GM21515 (cell line): ENCODE measurements around the gene PRTFDC1.

ENCODE experiments used
- ATAC-seq: cut with Tn5 transposase; IDR thresholded peaks from one replicate; pipeline ENCODE4 v1.9.1; 2021; ENCODE audit not compliant: unreplicated experiment

PRTFDC1 gene

DNA sequence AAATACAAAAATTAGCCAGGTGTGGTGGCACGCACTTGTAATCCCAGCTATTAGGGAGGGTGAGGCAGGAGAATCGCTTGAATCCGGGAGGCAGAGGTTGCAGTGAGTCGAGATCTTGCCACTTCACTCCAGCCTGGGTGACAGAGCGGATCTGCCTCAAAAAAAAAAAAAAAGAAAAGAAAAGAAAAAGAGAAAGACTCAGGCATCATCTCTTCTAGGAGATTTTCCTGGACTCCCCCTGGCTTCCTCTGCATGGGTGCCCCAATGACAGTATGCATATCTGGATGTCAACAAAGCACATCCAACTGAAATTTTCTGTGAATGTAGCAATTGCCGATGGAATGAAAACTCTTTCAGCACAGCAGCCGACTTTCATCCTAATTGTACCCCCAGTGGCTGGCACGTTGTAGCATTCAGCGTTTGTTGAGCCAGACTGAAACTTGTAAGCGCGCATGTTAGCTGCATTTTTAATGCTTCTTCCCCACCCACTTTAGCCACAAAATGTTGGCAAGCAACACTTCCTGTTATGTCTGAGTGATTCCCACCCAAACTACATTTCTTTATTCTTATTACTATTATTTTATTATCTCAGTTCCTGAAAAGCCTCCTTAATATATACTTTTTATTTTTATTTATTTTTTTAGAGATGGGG lies 70.2 kb downstream of the PRTFDC1 start:
- no peak for ATAC-seq

- no peak for ATAC-seq
Observed at GRCh38 chr10:24879861-24880260, 72.5 kb downstream of the PRTFDC1 start.

DNA sequence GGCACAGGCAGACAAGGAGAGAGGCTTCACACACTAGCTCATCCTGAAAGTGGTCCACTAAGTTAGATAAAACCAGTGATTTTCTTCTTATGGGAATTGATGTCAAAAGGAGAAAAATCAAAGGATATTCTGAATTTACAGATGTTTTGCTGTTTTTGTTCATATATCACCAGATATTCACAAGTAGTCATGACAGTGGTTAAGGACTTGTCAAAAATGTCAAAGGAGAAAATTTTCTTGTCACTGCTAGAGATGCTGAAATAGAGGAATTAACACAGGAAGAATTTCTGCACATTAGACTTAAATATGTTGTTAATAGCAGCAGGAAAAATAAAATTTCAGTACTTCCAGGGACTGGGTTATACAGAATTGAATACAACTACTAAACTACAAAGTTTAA lies 78.3 kb downstream of the PRTFDC1 start:
- ATAC-seq, result no peak

DNA sequence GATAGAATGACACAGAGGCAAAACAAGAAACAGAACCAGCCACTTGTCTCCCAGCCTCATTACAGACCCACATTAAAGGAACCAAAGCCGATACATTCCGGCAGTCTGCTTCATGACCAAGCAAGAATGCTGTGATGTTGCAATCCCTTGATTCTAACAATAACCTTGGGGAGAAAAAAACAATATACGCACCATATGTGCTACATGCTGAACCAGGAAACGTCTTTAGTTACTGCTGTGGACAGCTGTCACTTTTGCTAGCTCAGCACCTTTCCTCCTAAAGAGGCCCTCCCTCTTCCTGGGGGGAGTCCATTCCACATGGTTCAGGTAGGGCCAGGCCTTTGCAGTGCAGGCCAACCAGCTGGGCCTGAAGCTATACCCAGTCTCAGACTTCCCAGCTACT lies 79.1 kb downstream of the PRTFDC1 start:
- no peak for ATAC-seq

GRCh38 chr10:24872790-24873182 lies 79.6 kb downstream of the PRTFDC1 start:
- no peak for ATAC-seq

GRCh38 chr10:24872049-24872789 lies 80.2 kb downstream of the PRTFDC1 start:
- no peak for ATAC-seq

DNA sequence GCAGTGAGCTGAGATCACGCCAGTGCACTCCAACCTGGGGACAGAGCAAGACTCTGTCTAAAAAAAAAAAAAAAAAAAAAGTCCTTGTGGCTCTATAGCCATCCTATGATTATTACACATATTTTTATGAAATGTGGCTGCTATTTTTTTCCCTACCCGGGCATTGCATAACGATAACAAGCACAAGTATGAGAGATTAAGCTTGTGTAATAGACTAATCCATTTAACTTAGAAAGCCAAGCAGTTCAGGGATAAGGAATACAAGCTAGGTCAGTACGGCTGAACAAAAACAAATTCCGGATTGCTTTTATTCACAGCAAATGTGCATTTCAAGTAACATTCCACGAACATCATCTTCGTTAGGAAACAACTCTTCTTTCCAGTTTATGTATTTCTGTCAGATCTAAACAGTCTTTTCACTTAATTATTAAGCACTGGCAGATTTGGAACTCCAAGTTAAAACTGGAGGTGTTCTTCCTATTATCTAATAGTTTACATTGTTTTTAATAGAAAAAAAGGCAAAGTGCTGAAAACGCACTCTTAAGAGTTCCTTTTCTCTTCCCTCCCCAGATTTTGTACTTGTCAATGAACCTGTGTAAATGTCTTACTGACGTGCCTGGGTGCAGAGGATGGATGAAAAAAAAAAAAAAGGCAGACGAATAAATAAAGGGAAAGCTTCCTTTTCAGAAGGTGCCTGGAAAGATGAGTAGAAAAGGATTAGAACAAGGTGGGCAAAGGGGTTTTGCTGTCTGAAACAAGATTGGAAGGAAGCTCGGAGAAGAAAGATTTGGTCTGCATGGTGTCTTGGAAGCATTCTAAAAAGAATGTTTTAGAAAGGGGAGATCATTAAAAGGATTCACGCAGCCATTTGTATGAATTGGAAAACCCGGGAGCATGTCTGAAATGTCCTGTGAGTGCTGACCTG lies 81.1 kb downstream of the PRTFDC1 start:
- ATAC-seq, result no peak

DNA sequence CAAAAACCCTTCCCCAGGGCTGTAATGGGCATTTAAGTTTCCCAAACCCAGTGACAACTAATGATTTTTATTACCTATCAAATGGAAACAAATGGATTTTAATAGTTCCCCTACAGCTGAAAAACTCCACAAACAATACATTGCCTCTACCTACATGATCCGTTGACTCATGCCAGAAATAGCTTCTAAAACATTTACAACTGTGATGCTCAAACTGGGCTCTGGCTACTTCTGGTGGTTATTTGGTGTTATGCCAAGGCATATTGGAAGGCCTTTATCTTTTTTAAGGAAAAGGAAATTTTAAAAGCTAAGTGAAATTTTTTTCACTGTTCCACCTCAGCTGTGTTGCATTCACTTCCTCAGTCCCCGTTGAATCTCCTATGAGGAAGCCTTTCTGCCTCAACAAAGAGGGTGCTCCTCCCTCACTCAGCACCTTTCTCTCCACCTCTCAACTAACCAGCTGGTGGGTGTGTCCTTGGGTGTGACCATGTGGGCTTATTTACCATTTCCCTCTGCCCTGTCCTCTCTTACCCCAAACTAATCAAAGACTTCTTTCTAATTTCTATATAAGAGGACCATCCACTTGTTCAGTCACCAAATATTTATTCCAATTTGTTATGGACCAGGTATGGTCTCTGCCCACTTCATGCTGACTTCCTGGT lies 82.9 kb downstream of the PRTFDC1 start:
- no peak for ATAC-seq

DNA sequence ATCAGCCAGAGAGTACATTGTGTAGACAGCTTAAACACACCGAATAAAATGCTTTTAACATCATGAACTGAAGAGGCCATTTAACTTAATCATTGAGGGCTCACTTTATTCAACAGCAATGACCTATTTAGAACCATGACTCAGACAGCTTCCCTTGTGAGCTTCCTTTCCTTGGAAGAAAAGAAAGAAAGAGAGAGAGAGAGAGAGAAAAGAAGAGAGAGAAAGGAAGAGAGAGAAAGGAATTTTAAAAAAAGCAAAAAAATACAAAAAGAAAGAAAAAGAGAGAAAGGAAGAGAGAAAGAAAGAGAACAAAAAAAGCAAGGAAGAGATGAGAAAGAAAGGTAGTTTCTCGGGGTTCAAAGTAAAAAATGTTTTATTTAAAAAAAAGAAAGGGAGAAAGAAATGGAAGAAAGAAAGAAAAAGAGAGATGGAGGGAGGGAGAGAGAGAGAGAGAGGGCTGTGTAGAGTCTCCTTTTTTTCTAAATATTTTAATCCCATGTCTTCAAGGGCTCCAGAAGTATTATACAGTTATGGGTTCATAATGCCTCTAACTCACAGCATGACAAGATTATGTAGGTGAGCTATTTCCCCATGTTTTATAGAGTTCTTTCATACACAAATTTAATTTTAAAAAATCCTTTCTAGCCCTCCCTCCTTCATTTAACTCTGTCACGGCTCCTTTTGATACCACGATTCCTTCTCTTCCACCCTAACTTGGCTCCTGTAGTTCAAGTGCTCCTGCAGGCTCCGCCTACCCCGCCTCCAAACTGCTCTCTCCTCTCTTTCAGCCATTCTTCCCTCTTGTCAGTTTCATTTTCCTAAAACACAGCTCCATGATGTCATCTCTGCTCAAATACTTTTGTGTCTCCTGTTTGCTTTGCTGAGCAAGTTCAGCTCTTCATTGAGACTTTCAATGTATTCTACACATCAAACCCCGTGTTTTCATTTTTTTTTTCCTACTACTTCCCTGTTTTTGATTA lies 85.5 kb downstream of the PRTFDC1 start:
- ATAC-seq, result no peak

DNA sequence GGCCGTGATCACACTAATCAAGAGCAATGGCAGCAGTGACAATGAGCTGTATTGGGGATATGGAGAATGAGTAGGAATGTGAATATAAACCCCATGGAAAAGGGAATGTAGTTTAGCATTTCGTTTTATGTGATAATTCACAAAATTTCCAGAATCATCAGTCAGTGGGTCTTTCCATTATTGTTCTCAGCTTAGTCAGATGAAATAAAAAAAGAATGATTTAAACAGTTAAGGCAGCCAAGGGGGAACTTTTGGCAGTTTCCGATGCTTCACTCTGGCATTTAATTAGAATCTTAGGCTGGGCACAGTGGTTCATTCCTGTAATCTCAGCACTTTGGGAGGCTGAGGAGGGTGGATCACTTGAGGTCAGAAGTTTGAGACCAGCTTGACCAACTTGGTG lies 86.6 kb downstream of the PRTFDC1 start:
- ATAC-seq, result no peak

DNA sequence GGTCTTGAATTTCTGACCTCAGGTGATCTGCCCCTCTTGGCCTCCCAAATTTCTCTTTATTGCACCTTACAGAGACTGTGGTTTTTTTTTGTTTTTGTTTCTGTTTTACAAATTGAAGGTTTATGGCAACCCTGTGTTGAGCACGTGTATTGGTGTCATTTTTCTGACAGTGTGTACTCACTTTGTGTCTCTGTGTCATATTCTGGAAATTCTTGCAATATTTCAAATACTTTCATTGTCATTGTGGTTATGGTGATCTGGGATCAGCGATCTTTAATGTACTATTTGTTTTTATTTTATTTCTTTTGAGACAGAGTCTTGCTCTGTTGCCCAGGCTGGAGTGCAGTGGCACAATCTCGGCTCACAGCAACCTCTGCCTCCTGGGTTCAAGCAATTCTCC lies 89.8 kb downstream of the PRTFDC1 start:
- ATAC-seq, result no peak

GRCh38 chr10:24858288-24859270 lies 93.8 kb downstream of the PRTFDC1 start:
- ATAC-seq, result no peak

GRCh38 chr10:24857031-24857725 lies 95.2 kb downstream of the PRTFDC1 start:
- no peak for ATAC-seq

DNA sequence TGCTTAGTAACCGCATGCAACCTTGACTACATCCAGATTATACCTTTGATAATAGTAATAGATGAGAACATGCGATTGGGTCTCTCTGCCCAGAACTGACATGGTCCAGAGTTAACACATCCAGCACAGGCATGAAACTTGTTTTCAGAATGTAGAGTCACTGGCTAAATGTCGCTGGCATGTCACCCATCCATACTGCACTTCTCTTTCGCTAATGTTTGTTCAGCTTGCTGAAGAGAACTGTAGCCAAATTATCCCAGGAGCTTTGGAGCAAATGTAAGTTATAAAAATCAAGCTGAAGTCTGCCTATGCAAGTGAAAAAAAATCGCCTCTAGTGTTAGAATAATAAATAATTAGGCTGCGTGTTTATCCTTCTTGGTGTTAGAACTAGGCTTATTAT lies 98.2 kb downstream of the PRTFDC1 start:
- no peak for ATAC-seq

DNA sequence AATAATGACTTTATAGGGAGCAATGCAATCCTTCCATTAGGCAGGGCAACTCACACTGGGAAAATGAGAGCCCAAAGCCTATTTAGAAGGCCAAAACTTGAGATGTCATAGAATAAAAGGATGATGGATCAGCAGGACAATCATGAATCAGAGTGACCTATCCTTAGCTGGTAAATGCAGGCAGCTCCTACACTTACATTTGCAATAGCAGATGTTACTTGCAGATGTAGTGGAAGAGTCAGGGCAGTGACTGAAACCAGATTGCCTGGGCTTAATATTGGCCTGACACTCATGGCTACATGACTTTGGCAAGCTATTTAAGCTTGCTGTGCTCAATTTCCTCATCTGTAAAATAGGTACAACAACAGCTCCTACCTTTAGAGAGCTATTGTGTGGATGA lies 98.7 kb downstream of the PRTFDC1 start:
- ATAC-seq, result no peak

GRCh38 chr10:24851629-24852028 lies 100.8 kb downstream of the PRTFDC1 start:
- no peak for ATAC-seq

- no peak for ATAC-seq
Observed at GRCh38 chr10:24850727-24851296, 101.6 kb downstream of the PRTFDC1 start.
